HepG2 (cell line): ENCODE data around the gene OTC. TPM values are rescaled to one million over a fixed set of nuclear protein-coding genes. Genes with fewer than 3 reads are reported as not detected.
A peak's percentile ranks its signal among the peaks of the same experiment; 100 is the strongest.

Experiments
- ARNTL ChIP-seq: sonication (generic); formaldehyde crosslinking; IDR thresholded peaks from 2 replicates; pipeline ENCODE4 v1.4.0; 2020; ENCODE audit warnings: mild to moderate bottlenecking, missing genetic modification reagents
- HNRNPK ChIP-seq: fragments of 200-400 bp; formaldehyde crosslinking; IDR thresholded peaks from 2 replicates; pipeline ENCODE4 v1.6.1; 2018; ENCODE audit warnings: low read length, low read depth, moderate library complexity, mild to moderate bottlenecking; ENCODE audit not compliant: poor library complexity, severe bottlenecking
- HOXD1 ChIP-seq: sonication (generic); formaldehyde crosslinking; IDR thresholded peaks from 2 replicates; pipeline ENCODE4 v1.5.0; 2020; ENCODE audit warnings: missing genetic modification reagents
- MEF2D ChIP-seq: sonication (generic); formaldehyde crosslinking; IDR thresholded peaks from 2 replicates; pipeline ENCODE4 v1.5.1; 2020; ENCODE audit warnings: mild to moderate bottlenecking, missing genetic modification reagents
- NFKB2 ChIP-seq: sonication (generic); formaldehyde crosslinking; IDR thresholded peaks from 2 replicates; pipeline ENCODE4 v1.4.0; 2020; ENCODE audit warnings: missing genetic modification reagents, borderline replicate concordance
- NR2F2 ChIP-seq: IDR thresholded peaks from 2 replicates; pipeline ENCODE4 v1.6.1; 2012; ENCODE audit warnings: low read depth, inconsistent platforms, borderline replicate concordance
- NR2F6 ChIP-seq, 2 experiments: IDR thresholded peaks; 2 replicates each; pipeline ENCODE4 v1.6.1; 2016; ENCODE audit warnings: antibody characterized with exemption in 1 of 2, mild to moderate bottlenecking in 1 of 2
- REXO4 ChIP-seq: sonication (generic); formaldehyde crosslinking; IDR thresholded peaks from 2 replicates; pipeline ENCODE4 v1.8.0; 2022; ENCODE audit warnings: missing genetic modification reagents, mild to moderate bottlenecking, borderline replicate concordance
- TCF7 ChIP-seq: sonication (generic); IDR thresholded peaks from 2 replicates; pipeline ENCODE4 v1.6.1; 2016; ENCODE audit warnings: antibody characterized with exemption, low read depth
- THYN1 ChIP-seq: sonication (generic); formaldehyde crosslinking; IDR thresholded peaks from 2 replicates; pipeline ENCODE4 v1.8.1; 2023; ENCODE audit warnings: low read depth, mild to moderate bottlenecking, moderate library complexity, missing genetic modification reagents, borderline replicate concordance
- ZKSCAN8 ChIP-seq: IDR thresholded peaks from 2 replicates; pipeline ENCODE4 v1.6.1; 2016; ENCODE audit warnings: borderline replicate concordance, missing genetic modification reagents, missing compliant biosample characterization
- ZNF337 ChIP-seq: sonication (generic); formaldehyde crosslinking; IDR thresholded peaks from 2 replicates; pipeline ENCODE4 v1.5.1; 2020; ENCODE audit warnings: missing genetic modification reagents, low read depth, mild to moderate bottlenecking, borderline replicate concordance
- ZNF441 ChIP-seq: sonication (generic); formaldehyde crosslinking; IDR thresholded peaks from 2 replicates; pipeline ENCODE4 v1.7.0; 2021; ENCODE audit warnings: missing genetic modification reagents, borderline replicate concordance
- ZNF746 ChIP-seq: sonication (generic); formaldehyde crosslinking; IDR thresholded peaks from 2 replicates; pipeline ENCODE4 v1.8.0; 2022; ENCODE audit warnings: mild to moderate bottlenecking, missing genetic modification reagents
- polyA plus RNA-seq, 8 experiments: library from polyadenylated mRNA; depleted of rRNA in 3 of 8; stranded (reverse) in 7 of 8; unstranded in 1 of 8; fragments of >200 nt; fragmentation: Illumina TruSeq in 4 of 8; extraction: Trizol in 4 of 8; gene quantifications; 2 replicates each; pipeline versions ENCODE4 v1.2.1 to v1.2.3, GENCODE V29; 2011 to 2016; ENCODE audit warnings: low read depth in 4 of 8, missing spikeins in 1 of 8, mixed read lengths in 1 of 8; ENCODE audit not compliant: insufficient read depth in 1 of 8
- total RNA-seq, 5 experiments: library from RNA; depleted of rRNA; stranded (reverse); fragments of >200 nt; fragmentation: Illumina TruSeq; extraction: Trizol; gene quantifications; 2 replicates each; pipeline ENCODE4 v1.2.3, GENCODE V29; 2016; ENCODE audit warnings: low read depth in 1 of 5
- TF ChIP-seq, protein P1 (sequence below): sonication (generic); formaldehyde crosslinking; IDR thresholded peaks from 2 replicates; pipeline ENCODE4 v1.4.0; 2020; ENCODE audit warnings: mild to moderate bottlenecking, missing genetic modification reagents
- TF ChIP-seq, protein P2 (sequence below): sonication (generic); formaldehyde crosslinking; IDR thresholded peaks from 2 replicates; pipeline ENCODE4 v1.5.0; 2020; ENCODE audit warnings: missing genetic modification reagents
- TF ChIP-seq, protein P3 (sequence below): IDR thresholded peaks from 2 replicates; pipeline ENCODE4 v1.6.1; 2016
- TF ChIP-seq, protein P4 (sequence below): sonication (generic); formaldehyde crosslinking; IDR thresholded peaks from 2 replicates; pipeline ENCODE4 v1.9.0; 2021; ENCODE audit warnings: missing genetic modification reagents, mild to moderate bottlenecking, borderline replicate concordance
- TF ChIP-seq, protein P5 (sequence below): sonication (generic); formaldehyde crosslinking; IDR thresholded peaks from 2 replicates; pipeline ENCODE4 v1.8.1; 2022; ENCODE audit warnings: mild to moderate bottlenecking, missing genetic modification reagents
- TF ChIP-seq, protein P6 (sequence below): sonication (generic); formaldehyde crosslinking; IDR thresholded peaks from 2 replicates; pipeline ENCODE4 v1.4.0; 2020; ENCODE audit warnings: missing genetic modification reagents

The OTC gene
- total and polyA plus RNA-seq, 2 of the 13 experiments (the other 11 are each of a cell fraction or from before 2014, with no cell fraction given): 0.04 to 1.8 TPM

DNA sequence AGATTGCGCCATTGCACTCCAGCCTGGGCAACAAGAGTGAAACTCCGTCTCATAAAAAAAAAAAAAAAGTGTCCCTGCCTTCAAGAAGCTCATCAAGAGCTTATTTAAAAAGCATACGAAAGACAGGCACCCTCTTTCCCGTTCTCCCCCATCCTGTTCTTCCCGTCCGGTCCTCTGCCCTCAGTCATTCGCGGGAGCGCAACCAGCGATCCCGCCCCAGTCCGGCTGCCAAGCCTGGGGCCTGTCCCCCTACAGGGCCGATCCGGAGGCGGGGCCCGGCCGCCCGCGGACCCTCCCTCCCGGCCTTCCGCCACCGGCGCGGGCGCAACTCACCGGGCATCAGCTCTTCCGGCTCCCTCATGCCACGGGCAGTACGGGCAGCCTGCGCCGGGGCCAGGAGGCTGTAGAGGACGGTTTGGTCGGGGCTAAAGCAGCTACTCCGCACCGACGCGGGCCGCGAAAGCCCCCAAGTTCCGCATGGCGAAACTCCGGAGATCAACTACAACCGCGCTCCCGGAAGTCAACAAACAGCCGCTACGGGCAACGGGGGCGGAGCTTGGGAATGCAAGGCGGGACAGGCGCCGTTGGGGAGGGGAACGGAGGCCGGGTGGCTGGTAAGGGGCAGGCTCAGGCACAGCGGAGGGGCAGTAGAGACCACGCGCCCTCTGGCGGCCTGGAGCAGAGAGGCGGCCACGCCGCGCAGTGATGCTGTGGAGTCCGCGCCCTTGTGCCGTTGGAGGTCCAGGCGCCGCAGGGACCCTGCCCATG lies 25.2 kb upstream of the OTC start, which contains the start of gene RPGR (continued):
- TF ChIP-seq, protein P1, sequence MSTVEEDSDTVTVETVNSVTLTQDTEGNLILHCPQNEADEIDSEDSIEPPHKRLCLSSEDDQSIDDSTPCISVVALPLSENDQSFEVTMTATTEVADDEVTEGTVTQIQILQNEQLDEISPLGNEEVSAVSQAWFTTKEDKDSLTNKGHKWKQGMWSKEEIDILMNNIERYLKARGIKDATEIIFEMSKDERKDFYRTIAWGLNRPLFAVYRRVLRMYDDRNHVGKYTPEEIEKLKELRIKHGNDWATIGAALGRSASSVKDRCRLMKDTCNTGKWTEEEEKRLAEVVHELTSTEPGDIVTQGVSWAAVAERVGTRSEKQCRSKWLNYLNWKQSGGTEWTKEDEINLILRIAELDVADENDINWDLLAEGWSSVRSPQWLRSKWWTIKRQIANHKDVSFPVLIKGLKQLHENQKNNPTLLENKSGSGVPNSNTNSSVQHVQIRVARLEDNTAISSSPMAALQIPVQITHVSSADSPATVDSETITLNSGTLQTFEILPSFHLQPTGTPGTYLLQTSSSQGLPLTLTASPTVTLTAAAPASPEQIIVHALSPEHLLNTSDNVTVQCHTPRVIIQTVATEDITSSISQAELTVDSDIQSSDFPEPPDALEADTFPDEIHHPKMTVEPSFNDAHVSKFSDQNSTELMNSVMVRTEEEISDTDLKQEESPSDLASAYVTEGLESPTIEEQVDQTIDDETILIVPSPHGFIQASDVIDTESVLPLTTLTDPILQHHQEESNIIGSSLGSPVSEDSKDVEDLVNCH (CRISPR knock-in tag): no peak
- TF ChIP-seq ZKSCAN8 (no peak), NR2F2 (no peak), ZNF746 (CRISPR knock-in tag) (peak; percentile 38; the same call in 1 of the 2 replicates), TCF7 (no peak), MEF2D (peak; percentile 46; the same call in 1 of the 2 replicates), HNRNPK (peak; percentile 13), NR2F6 (IDR thresholded peaks at IDR 0.05) (no peak), NR2F6 (CRISPR knock-in tag; IDR thresholded peaks at IDR 0.05) (no peak), HOXD1 (CRISPR knock-in tag) (no peak), ARNTL (CRISPR knock-in tag) (no peak), THYN1 (CRISPR knock-in tag) (no peak), NFKB2 (CRISPR knock-in tag) (peak; percentile 76; the same call in 1 of the 2 replicates), ZNF337 (no peak), ZNF441 (no peak), REXO4 (CRISPR knock-in tag) (no peak)
- TF ChIP-seq, protein P2, sequence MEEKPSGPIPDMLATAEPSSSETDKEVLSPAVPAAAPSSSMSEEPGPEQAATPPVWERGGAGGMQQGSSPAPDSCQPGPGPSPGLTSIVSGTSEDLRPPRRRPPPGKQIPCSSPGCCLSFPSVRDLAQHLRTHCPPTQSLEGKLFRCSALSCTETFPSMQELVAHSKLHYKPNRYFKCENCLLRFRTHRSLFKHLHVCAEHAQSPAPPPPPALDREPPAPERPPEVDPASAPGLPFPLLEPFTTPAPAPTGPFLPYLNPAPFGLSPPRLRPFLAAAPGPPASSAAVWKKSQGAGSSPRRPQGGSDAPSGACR (CRISPR knock-in tag): no peak; the same call in 1 of the 2 replicates
- TF ChIP-seq, protein P3, sequence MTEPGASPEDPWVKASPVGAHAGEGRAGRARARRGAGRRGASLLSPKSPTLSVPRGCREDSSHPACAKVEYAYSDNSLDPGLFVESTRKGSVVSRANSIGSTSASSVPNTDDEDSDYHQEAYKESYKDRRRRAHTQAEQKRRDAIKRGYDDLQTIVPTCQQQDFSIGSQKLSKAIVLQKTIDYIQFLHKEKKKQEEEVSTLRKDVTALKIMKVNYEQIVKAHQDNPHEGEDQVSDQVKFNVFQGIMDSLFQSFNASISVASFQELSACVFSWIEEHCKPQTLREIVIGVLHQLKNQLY (CRISPR knock-in tag): no peak
- TF ChIP-seq, protein P4, sequence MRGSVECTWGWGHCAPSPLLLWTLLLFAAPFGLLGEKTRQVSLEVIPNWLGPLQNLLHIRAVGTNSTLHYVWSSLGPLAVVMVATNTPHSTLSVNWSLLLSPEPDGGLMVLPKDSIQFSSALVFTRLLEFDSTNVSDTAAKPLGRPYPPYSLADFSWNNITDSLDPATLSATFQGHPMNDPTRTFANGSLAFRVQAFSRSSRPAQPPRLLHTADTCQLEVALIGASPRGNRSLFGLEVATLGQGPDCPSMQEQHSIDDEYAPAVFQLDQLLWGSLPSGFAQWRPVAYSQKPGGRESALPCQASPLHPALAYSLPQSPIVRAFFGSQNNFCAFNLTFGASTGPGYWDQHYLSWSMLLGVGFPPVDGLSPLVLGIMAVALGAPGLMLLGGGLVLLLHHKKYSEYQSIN (CRISPR knock-in tag): no peak
- TF ChIP-seq, protein P5, sequence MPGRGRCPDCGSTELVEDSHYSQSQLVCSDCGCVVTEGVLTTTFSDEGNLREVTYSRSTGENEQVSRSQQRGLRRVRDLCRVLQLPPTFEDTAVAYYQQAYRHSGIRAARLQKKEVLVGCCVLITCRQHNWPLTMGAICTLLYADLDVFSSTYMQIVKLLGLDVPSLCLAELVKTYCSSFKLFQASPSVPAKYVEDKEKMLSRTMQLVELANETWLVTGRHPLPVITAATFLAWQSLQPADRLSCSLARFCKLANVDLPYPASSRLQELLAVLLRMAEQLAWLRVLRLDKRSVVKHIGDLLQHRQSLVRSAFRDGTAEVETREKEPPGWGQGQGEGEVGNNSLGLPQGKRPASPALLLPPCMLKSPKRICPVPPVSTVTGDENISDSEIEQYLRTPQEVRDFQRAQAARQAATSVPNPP (CRISPR knock-in tag): no peak
- TF ChIP-seq, protein P6, sequence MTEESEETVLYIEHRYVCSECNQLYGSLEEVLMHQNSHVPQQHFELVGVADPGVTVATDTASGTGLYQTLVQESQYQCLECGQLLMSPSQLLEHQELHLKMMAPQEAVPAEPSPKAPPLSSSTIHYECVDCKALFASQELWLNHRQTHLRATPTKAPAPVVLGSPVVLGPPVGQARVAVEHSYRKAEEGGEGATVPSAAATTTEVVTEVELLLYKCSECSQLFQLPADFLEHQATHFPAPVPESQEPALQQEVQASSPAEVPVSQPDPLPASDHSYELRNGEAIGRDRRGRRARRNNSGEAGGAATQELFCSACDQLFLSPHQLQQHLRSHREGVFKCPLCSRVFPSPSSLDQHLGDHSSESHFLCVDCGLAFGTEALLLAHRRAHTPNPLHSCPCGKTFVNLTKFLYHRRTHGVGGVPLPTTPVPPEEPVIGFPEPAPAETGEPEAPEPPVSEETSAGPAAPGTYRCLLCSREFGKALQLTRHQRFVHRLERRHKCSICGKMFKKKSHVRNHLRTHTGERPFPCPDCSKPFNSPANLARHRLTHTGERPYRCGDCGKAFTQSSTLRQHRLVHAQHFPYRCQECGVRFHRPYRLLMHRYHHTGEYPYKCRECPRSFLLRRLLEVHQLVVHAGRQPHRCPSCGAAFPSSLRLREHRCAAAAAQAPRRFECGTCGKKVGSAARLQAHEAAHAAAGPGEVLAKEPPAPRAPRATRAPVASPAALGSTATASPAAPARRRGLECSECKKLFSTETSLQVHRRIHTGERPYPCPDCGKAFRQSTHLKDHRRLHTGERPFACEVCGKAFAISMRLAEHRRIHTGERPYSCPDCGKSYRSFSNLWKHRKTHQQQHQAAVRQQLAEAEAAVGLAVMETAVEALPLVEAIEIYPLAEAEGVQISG (CRISPR knock-in tag): peak; percentile 98
